Hepatocyte (in vitro differentiated cells): Measurements from ENCODE around the gene SLC30A10. TPM values are rescaled to one million over a fixed set of nuclear protein-coding genes. Genes with fewer than 3 reads are reported as not detected.

Experiments used
- DNase-seq: peaks from one replicate; pipeline ENCODE4 v3.0.0-alpha.2; 2016; ENCODE audit warnings: low spot score
- H2AFZ ChIP-seq: fragments of 200-600 bp; sonication (generic); 2 replicates; pipeline ENCODE4 v1.6.0; 2016; ENCODE audit warnings: antibody characterized with exemption, mild to moderate bottlenecking
- H3K27ac ChIP-seq: fragments of 200-600 bp; sonication (generic); 2 replicates; pipeline ENCODE4 v1.5.1; 2016; ENCODE audit warnings: mild to moderate bottlenecking
- H3K27me3 ChIP-seq: fragments of 200-600 bp; sonication (generic); 2 replicates; pipeline ENCODE4 v1.6.1; 2016
- H3K36me3 ChIP-seq: fragments of 200-600 bp; sonication (generic); replicated peaks from 2 replicates; pipeline ENCODE4 v1.5.1; 2016; ENCODE audit warnings: low read depth; ENCODE audit not compliant: insufficient read depth
- H3K4me1 ChIP-seq: fragments of 200-600 bp; sonication (generic); 2 replicates; pipeline ENCODE4 v1.5.1; 2016; ENCODE audit warnings: mild to moderate bottlenecking, moderate library complexity; ENCODE audit not compliant: insufficient read depth
- H3K4me2 ChIP-seq: fragments of 200-600 bp; sonication (generic); 2 replicates; pipeline ENCODE4 v1.6.0; 2016
- H3K4me3 ChIP-seq: fragments of 200-600 bp; sonication (generic); 2 replicates; pipeline ENCODE4 v1.5.1; 2016; ENCODE audit warnings: mild to moderate bottlenecking
- H3K79me2 ChIP-seq: fragments of 200-600 bp; sonication (generic); 2 replicates; pipeline ENCODE4 v1.6.0; 2017; ENCODE audit warnings: mild to moderate bottlenecking
- H3K9me2 ChIP-seq: fragments of 200-600 bp; sonication (generic); replicated peaks from 2 replicates; pipeline ENCODE4 v1.6.0; 2017; ENCODE audit warnings: mild to moderate bottlenecking; ENCODE audit not compliant: insufficient read depth
- H3K9me3 ChIP-seq: fragments of 200-600 bp; sonication (generic); 2 replicates; pipeline ENCODE4 v1.5.1; 2016; ENCODE audit warnings: low read depth, mild to moderate bottlenecking
- H4K20me1 ChIP-seq: fragments of 200-600 bp; sonication (generic); 2 replicates; pipeline ENCODE4 v1.6.0; 2016; ENCODE audit warnings: mild to moderate bottlenecking; ENCODE audit not compliant: insufficient read depth, poor library complexity, severe bottlenecking
- CTCF ChIP-seq: fragments of 200-600 bp; sonication (generic); IDR thresholded peaks from 2 replicates; pipeline ENCODE4 v1.5.1; 2016; ENCODE audit warnings: antibody characterized with exemption, mild to moderate bottlenecking; ENCODE audit not compliant: poor library complexity
- EZH2 ChIP-seq: fragments of 200-600 bp; sonication (generic); IDR thresholded peaks from 2 replicates; pipeline ENCODE4 v1.6.1; 2016; ENCODE audit warnings: antibody characterized with exemption, mild to moderate bottlenecking, borderline replicate concordance
- EZH2phosphoT487 ChIP-seq: fragments of 200-600 bp; sonication (generic); IDR thresholded peaks from one replicate; pipeline ENCODE4 v1.6.1; 2018; ENCODE audit warnings: antibody characterized with exemption, mild to moderate bottlenecking, low read depth, moderate library complexity; ENCODE audit not compliant: unreplicated experiment, severe bottlenecking
- WGBS: methylation state at CpG from one replicate; pipeline ENCODE4 v1.1.6; 2016; ENCODE audit warnings: low lambda C conversion rate; ENCODE audit errors: missing lambda C conversion rate; 5-methylcytosine and 5-hydroxymethylcytosine counted together
- polyA plus RNA-seq: library from polyadenylated mRNA; unstranded; fragments of >200 nt; fragmentation: Nextera tagmentation; extraction: Ambion mirVana; gene quantifications from 2 replicates; pipeline ENCODE4 v1.2.1, GENCODE V29; 2016
- total RNA-seq: library from RNA; depleted of rRNA; stranded (reverse); fragments of >200 nt; gene quantifications from 2 replicates; pipeline ENCODE4 v1.2.3, GENCODE V29; 2014

The SLC30A10 gene
- total and polyA plus RNA-seq, 2 experiments from 2014 or later = 6.0 to 14.1 TPM

GRCh38 chr1:219945795-219946194 is 17.4 kb upstream of the SLC30A10 start:
- Histone ChIP-seq H3K4me3 (no peak overlapping the region), H2AFZ (no peak overlapping the region), H3K4me1 (no peaks in the 10 kb centered on the region), H3K79me2 (no peaks in the 10 kb centered on the region), H3K36me3 (no peaks in the 10 kb centered on the region), H3K9me2 (no peaks in the 10 kb centered on the region), H3K27ac (no peak overlapping the region), H3K4me2 (no peak overlapping the region), H3K27me3 (no peaks in the 10 kb centered on the region), H4K20me1 (no peaks in the 10 kb centered on the region), H3K9me3 (no peaks in the 10 kb centered on the region)
- TF ChIP-seq EZH2 = no peak
- no peak for TF ChIP-seq EZH2phosphoT487
- TF ChIP-seq CTCF = no peak
- DNase-seq = no peak

- H3K27me3 ChIP-seq = no peaks in the 10 kb centered on the region
- peaks cover 5% of the 10 kb centered on the region for H3K4me1 ChIP-seq
- no peaks in the 10 kb centered on the region for H3K9me3 ChIP-seq
- no peak for DNase-seq
- WGBS = 97% methylated on average over 2 of the region's 2 CpGs
- H4K20me1 ChIP-seq = no peaks in the 10 kb centered on the region
- no peaks in the 10 kb centered on the region for H3K79me2 ChIP-seq
- TF ChIP-seq EZH2phosphoT487 (no peak), EZH2 (no peak), CTCF (no peak)
- H3K27ac ChIP-seq = no peak overlapping the region
- no peaks in the 10 kb centered on the region for H3K9me2 ChIP-seq
- H2AFZ ChIP-seq = no peak overlapping the region
- no peak overlapping the region for H3K4me3 ChIP-seq
- no peaks in the 10 kb centered on the region for H3K36me3 ChIP-seq
- no peak overlapping the region for H3K4me2 ChIP-seq
Measured at GRCh38 chr1:219941179-219942118, 13.1 kb upstream of the SLC30A10 start.

- no peak overlapping the region for H3K4me2 ChIP-seq
- no peaks in the 10 kb centered on the region for H3K9me3 ChIP-seq
- no peaks in the 10 kb centered on the region for H3K79me2 ChIP-seq
- no peak for TF ChIP-seq CTCF
- no peak for TF ChIP-seq EZH2
- no peak for TF ChIP-seq EZH2phosphoT487
- H3K27me3 ChIP-seq = no peaks in the 10 kb centered on the region
- no peaks in the 10 kb centered on the region for H4K20me1 ChIP-seq
- no peak overlapping the region for H3K4me3 ChIP-seq
- no peak overlapping the region for H2AFZ ChIP-seq
- DNase-seq = no peak
- H3K9me2 ChIP-seq = no peaks in the 10 kb centered on the region
- H3K4me1 ChIP-seq = peaks cover 5% of the 10 kb centered on the region
- H3K27ac ChIP-seq = no peak overlapping the region
- 69% methylated on average over 3 of the region's 3 CpGs for WGBS
- no peaks in the 10 kb centered on the region for H3K36me3 ChIP-seq
Measured at GRCh38 chr1:219940707-219941106, 12.3 kb upstream of the SLC30A10 start.
